22Rv1 (cell line): ENCODE data around the gene S100A3.

ENCODE experiments used
- ZFX ChIP-seq: fragments of 450-650 bp; IDR thresholded peaks from 2 replicates; pipeline ENCODE4 v1.6.1; 2017; ENCODE audit warnings: antibody characterized with exemption, borderline replicate concordance
- TF ChIP-seq, protein P1 (sequence below): fragments of 450-650 bp; IDR thresholded peaks from 2 replicates; pipeline ENCODE4 v1.5.1; 2017; ENCODE audit warnings: mild to moderate bottlenecking

DNA sequence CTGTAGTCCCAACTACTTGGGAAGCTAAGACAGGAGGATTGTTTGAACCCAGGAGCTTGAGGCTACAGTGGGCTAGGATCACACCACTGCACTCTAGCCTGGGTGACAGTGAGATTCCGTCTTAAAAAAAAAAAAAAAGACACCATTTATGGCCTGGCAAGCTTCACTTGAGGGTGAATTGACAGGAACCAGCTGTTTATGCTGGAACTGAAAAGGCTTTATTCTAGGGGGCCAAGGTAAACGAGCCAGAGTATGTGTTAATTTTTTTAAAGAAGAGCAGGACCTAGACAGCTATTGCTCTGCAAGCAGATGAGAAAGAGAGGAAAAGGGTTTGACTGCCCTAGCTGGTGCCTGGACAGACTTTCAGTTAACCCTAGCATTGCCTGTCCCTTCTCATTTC is 50.3 kb downstream of the S100A3 start:
- TF ChIP-seq, protein P1, sequence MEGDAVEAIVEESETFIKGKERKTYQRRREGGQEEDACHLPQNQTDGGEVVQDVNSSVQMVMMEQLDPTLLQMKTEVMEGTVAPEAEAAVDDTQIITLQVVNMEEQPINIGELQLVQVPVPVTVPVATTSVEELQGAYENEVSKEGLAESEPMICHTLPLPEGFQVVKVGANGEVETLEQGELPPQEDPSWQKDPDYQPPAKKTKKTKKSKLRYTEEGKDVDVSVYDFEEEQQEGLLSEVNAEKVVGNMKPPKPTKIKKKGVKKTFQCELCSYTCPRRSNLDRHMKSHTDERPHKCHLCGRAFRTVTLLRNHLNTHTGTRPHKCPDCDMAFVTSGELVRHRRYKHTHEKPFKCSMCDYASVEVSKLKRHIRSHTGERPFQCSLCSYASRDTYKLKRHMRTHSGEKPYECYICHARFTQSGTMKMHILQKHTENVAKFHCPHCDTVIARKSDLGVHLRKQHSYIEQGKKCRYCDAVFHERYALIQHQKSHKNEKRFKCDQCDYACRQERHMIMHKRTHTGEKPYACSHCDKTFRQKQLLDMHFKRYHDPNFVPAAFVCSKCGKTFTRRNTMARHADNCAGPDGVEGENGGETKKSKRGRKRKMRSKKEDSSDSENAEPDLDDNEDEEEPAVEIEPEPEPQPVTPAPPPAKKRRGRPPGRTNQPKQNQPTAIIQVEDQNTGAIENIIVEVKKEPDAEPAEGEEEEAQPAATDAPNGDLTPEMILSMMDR, result no peak
- no peak for TF ChIP-seq ZFX
